Fibroblast of lung (primary cell): Measurements from ENCODE around the gene KRT74.

ENCODE experiments used
- CTCF ChIP-seq, 2 donors: IDR thresholded peaks in 1 of 2; conservative IDR thresholded peaks in 1 of 2; 1 replicate in 1 of 2; 2 replicates in 1 of 2; pipeline ENCODE4 v1.5.1; 2011 to 2012; ENCODE audit warnings: low read length in 2 of 2, control low read depth in 1 of 2, inconsistent platforms in 1 of 2, low read depth in 1 of 2, mild to moderate bottlenecking in 1 of 2
- EZH2 ChIP-seq: IDR thresholded peaks from 2 replicates; pipeline ENCODE4 v1.5.1; 2012; ENCODE audit warnings: low read length, control low read depth, mild to moderate bottlenecking; ENCODE audit errors: missing control alignments

GRCh38 chr12:52546126-52546525 is 27.5 kb downstream of the KRT74 start:
- TF ChIP-seq CTCF (conservative IDR thresholded peaks at IDR 0.05 in 1 of 2, IDR thresholded peaks at IDR 0.05 in 1 of 2; ENCODE audit: low read depth in 1 of 2, low read length in 2 of 2), result no peak
- no peak for TF ChIP-seq EZH2
